GM19397 (cell line): ENCODE measurements around the gene SMPD3.

Source experiments
- ATAC-seq: cut with Tn5 transposase; IDR thresholded peaks from one replicate; pipeline ENCODE4 v1.9.1; 2021; ENCODE audit warnings: mild to moderate bottlenecking, moderate library complexity; ENCODE audit not compliant: unreplicated experiment

SMPD3 gene

DNA sequence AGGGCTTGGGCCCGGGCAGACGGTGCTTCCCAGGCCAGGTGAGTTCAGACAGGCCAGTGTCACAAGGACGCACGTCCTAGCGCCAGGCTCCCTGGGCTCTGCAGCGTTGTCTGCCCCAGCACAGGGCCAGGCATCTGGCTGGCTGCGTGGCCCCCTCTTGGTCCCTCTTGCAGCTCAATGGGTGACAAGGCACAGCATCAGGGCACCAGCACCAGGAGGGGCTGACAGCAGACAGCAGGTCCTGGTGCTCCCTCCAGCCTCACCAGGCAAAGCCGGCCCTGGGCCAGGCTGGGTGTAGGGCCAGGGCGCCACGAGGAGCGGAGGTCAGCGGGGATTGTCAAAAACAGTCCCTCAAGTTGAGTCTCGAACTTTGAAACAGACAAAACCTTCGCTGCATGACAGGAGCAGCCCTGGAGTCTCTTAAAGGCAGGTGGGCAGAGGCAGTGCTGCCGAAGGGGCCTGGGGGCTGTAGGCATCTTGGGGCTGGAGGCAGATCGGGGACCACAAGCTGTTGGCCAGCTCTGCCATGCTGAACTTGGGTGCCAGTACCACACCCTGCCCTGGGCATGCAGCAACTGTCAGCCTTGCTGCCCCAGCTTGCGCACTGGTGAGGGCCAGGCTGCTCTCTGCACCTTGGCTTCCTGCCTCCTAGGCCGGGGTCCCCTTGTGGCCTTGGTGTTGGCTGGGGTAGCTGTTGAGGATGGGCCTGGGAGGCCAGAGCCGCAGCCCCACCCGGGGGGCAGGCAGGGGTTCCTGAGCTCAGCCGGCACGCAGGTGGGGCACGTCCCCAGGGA is 88.7 kb downstream of the SMPD3 start:
- no peak for ATAC-seq

DNA sequence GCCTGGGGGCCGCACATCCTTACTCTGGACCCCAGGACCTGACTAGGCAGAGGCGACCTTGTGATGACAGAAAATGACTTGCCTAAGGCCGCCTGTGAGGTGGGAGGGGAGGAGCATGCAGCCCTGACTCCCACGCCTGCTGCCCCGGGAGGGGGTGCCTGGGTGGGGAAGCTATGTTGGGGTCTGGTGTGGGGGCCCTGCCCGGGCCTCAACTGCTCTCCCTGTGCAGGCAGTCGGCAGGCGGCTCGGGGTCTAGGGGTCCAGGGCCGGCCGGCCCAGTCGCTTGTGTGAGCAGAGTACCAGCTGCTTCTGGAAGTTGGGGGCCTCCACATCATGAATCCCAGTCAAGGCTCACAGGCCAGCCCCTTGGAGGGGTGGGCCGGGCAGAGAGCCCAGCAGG is 89.4 kb downstream of the SMPD3 start:
- no peak for ATAC-seq

DNA sequence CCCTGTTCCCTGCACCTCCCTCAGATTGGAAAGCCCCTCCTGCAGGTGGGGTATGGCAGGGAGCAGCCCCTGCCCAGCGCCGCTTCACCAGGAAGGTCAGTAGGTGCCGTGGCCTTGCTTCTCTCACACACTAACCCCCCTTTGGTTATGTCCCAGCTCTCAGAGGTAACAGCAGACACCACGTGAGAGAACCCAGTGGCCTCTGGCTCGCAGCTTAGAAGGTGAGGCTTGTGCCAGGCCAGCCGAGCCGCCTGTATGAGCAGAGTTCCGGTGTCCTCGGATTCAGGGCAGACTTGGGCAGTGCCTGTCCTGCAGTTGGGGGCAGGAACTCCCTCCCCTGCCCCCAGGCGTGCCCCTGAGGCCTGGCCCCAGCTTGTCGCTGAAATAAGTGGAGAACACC is 90.4 kb downstream of the SMPD3 start:
- no peak for ATAC-seq

DNA sequence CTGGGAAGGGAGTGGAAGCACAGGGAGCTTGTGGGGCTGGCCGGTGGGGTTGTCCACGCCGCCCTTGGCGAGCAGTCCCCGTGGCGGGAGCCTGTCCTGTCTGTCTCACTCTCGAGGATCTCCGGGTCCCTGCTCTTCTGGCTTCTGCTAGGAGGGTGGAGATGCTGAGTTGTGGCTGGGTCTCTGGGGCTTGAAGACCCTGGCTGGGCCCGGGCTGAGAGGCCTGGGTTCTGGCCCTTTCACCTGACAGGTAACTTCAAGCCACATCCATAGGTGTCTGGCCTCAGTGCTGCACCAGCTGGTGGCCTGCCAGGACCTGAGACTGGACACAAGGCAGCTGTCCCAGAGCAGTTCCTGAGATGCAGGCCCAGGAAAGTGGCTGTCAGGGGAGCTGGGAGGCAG is 90.8 kb downstream of the SMPD3 start:
- ATAC-seq = no peak

DNA sequence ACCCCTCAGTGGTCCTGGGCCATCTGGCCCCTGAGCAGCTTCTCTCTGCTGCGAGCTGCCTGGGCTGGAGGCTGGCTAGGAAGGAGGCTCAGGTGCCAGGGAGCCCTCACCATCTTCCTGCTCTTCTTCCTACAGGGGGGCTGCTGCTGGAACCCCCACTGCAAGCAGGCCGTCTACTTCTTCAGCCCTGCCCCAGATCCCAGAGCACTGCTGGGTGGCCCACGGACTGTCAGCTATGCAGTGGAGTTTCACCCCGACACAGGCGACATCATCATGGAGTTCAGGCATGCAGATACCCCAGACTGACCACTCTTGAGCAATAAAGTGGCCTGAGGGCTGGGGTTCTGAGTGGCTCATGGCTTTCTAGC is 91.4 kb downstream of the SMPD3 start:
- ATAC-seq = no peak

DNA sequence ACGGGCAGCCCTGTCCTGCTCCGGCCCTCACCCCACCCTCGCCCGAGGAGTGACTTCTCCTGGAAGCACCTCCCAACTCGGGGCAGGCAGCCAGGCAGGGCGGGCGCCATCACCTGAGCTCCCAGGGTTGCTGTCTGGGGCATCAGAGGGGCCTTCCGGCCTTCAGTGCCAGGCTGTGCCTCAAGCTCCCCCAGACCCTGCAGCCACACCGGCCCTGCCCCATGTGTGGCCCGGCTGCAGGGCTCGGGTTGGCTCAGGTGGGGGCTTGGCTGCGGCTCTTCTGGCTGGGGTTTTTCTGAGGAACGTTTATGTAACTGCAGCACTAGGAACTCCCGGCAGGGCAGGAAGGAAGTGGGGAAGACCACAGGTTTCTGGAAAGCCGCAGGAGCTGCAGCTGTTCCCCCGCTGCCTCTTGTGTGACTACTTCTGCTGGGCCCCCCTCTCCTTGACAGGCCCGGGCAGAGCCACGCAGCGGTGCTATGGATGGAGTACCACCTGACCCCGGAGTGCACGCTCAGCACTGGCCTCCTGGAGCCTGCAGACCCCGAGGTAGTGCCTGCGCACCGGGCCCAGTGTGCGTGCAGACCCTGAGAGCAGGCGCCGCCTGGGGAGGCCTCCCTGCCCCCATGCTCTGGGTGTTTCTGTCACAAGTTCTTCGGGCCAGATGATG is 91.9 kb downstream of the SMPD3 start:
- ATAC-seq = peak; percentile 71

DNA sequence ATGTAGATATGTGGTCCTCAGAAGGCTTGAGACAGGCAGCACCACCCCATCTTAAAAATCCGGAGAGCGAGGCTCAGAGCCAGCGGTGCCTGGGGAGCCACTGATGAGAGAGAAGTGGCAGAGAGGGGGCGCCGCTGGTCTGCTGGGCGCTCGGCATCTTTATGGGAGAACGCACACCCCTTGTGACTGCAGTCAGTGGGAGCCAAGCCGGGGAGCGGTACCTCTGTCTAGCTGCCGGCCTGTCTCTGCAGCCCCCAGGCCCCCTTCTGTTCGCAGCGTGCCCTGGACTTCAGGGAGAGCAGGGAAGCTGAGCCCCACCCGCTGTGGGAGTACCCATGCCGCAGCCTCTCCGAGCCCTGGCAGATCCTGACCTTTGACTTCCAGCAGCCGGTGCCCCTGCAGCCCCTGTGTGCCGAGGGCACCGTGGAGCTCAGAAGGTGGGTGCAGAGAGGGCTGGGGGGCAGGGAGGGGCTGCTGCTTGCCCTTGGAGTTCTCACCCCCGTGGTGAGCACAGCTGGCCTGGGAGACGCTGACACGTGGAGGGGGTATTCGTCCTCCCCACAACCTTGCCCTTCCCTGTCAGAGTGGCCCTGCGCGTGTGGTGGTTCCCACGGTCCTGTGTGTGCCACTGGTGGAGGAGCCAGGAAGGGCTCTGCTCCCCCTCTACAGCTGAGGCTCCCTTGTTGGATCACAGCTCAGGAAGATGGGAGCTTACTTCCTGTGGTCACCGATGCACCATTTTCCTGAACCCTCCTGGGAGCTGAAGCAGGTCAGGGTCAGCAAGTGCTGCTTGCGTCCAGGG is 92.7 kb downstream of the SMPD3 start:
- ATAC-seq = no peak

DNA sequence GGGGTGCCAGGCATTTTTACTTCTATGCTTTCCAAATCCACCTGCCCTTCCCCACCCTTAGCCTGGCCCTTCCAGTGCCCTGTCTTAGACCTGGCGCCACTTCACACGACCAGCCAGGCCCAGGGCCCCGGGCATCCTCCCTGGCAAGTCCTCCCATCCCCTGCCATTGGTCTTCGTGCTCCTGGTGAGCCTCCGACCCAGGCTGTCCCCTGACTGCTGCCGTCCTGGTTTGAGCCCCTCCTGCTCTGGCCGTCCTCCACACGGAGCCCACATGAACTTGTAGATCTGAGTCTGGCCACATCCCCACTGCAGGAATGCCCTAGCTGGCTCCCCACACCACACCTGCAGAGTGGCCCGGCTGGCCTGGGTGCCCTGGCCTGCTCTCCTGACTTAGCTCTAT is 93.5 kb downstream of the SMPD3 start:
- ATAC-seq = no peak

DNA sequence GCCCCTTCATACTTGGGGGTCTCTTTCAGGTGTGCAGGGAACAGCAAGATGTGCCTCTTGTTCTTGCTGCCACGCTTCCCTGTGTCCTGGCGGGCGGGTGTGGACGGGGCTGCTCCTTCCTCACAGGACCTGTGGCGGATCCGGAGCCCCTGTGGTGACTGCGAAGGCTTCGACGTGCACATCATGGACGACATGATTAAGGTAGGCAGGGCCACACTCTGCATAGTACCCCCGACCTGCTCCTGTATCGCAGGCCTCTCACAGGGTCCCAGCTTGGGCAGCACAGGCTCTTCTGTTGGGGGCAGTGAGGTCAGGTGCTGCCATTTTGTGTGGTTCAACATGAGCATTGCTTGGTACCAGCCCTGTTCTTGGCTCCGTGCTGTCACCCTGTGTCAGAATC is 94.9 kb downstream of the SMPD3 start:
- ATAC-seq = no peak

DNA sequence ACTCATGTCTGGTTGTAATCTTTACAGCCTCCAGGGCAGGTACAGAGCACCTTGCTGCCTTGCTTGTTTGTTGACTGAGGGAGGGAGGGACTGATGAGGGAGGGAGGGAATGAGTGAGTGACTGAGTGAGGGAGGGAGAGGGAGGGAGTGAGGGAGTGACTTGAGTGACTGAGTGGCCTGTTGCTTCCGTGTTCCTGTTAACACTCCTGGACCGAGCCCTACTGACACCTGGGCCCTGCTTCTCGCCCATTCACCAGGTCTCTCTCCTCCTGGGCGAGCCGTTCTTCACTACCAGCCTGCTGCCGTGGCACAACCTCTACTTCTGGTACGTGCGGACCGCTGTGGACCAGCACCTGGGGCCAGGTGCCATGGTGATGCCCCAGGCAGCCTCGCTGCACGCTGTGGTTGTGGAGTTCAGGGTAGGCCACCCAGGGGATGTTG is 96.3 kb downstream of the SMPD3 start:
- no peak for ATAC-seq

DNA sequence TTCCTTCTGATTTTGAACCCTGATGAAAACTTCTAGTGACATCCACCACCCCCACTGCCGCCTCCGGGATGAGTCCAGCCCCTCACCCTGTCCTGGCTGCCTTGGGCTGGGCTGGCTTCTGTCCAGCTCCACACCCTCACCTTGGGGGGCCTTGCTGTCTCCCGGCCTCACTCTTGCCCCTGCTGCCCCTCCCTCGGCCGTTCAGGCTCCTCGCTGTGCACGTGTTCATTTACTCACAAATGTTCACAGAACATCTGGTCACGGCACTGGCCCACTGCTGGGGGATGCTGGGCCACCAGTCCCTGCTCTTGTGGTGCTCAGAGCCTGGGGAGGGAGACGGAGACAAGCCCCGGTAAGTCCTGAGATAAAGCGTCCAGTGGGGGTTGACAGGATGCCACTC is 96.8 kb downstream of the SMPD3 start:
- ATAC-seq = no peak

DNA sequence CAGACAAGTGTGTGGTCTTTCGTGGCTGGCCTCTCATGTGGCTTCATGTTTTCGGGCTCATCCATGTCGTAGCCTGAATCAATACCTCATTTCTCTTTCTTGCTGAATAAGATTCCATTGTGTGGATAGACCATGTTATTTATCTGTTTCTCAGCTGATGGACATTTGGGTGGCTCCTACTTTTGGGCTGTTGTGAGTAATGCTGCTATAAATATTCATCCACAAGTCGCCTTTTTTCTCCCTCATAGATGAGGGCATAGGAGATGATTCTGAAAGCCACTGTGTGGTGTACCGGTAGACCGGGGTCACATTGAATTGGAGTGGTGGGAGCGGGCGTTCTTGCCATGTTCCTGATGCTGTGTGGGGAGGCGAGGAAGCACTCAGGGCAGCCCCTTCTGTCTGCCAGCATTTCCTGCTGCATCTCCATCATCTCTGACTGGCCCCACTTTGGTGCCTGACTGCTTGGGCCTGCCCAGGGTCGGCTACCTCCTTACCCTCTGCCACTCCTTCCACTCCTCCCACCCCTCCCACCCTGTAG is 97.4 kb downstream of the SMPD3 start:
- no peak for ATAC-seq

DNA sequence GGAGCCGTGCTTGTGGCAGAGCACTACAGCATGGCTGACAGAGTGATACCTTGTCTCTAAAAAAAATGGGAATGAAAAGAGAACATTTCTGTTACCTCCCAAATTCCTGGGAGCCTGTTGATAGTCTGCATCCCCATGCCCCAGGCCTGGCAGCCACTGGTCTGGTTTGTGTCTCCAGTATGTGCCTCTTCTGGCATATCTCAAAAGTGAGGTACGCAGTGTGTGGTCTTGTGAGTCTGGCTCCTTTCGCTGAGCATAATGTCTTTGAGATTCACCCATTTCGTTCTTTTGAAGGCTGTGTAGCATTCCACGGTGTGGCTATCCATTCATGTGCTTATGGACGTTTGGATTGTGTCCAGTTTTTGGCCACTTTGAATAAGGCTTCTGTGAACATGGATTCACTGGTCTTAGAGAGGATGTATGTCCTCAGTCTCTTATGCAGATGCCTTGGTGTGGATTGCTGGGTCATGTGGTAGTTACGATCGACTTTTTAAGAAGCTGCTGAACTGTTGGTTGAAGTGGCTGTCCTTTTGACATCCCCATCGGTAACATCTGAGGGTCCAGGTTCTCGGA is 98.4 kb downstream of the SMPD3 start:
- no peak for ATAC-seq

DNA sequence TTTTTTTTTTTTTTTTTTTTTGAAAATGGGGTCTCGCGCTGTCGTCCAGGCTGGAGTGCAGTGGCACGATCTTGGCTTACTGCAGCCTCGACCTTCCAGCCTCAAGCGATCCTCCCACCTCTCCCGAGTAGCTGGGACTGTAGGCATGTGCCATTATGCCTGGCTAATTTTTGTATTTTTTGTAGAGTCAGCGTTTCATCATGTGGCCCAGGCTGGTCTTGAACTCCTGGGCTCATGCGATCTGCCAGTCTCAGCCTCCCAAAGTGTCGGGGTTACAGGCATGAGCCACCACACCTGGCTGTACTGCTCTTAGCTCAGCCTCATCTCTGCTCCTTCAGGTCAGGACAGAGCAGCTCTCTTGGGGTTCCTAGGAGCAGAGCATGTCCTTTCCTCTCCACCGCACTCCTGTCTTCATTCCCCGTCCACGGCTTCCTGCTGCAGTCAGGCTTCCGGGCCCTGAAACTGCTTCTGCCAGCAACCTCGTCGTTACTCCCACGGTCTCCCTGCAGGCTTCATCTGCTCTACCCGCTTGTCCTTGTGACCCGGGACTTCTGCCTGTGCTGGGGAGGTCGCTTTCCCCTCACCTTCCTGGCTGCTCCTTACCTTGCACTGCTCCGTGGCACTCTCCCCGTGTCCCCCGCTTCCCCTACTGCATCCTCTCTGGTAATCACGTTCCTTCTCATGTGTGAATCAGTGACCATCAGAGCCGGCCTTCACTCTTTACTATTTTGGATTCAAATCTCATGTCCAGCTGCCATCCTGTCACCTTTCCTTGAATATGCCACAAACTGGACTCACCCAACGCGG is 99.5 kb downstream of the SMPD3 start:
- ATAC-seq = no peak

DNA sequence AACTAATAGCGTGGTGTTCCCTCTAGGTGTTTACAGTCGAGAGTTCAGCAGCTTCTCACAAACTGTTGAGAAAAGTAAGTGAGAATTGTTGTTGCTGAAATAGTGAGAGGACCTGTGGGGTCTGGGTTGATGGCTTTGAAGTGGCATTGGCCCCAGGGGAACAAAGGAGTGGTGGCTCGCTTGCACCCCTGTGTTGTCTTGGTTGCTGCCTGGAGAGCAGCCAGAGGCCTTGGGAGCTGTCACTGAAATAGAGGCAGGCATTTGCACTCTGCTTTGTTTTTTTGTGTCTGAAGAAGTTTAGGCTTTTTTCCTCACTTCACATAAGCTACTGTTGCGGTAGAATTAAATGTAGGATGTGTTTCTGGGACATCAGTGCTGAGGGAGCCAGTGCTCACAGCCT is 100.7 kb downstream of the SMPD3 start:
- no peak for ATAC-seq

DNA sequence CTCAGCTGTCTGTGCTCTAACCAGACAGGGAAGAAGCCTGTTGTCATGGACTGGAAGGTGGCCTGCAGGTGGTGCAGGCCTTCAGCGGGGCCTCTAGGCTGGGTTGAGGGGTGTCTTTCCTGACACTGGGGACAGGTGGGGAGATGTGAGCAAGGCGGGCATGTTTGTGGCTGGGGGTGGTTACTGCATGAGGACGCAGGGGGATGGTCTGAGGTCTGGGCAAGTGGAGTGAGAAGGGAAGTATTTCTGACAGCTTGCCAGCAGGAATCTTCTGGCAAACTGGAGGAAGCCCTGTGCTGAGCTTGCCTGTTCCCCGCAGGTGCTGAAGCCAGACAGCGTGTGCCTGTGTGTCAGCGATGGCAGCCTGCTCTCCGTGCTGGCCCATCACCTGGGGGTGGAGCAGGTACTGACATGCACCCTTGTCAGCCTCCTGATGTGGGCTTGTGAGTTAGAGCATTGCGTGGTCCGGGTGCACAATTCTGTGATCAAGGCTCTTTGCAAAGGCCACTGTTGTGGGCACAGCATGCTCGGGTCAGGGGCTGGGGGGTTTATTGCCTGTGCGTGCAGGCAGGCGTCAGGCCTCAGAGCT is 101.3 kb downstream of the SMPD3 start:
- no peak for ATAC-seq

DNA sequence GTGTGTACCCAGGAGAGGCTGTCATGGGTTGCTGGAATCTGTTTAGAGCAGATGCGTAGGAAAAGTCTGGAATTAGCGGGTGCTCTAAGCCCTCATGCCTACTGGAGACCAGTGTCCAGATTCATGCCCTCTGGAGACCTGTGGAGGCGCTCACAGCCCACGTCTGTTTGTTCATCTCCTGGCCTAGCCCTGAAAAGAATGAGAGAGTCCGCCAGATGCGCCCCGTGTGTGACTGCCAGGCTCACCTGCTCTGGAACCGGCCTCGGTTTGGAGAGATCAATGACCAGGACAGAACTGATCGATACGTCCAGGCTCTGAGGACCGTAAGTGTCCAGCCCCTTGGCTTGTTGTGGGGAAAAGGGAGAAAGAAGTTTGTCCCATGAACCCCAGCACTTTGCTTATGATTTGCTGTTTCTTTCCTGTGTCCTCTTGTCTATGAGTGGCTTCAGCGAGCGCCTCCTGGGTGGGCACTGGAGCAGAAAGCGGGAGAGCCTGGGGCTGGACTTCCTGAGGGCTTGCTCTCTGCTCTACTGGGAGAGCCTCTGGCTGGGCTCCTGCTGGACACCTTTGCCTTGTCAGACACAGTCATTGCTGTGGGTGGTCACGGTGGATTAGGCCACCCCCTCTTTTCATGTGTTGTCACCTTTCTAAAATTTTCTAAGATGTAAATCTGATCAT is 102.2 kb downstream of the SMPD3 start:
- ATAC-seq = no peak

DNA sequence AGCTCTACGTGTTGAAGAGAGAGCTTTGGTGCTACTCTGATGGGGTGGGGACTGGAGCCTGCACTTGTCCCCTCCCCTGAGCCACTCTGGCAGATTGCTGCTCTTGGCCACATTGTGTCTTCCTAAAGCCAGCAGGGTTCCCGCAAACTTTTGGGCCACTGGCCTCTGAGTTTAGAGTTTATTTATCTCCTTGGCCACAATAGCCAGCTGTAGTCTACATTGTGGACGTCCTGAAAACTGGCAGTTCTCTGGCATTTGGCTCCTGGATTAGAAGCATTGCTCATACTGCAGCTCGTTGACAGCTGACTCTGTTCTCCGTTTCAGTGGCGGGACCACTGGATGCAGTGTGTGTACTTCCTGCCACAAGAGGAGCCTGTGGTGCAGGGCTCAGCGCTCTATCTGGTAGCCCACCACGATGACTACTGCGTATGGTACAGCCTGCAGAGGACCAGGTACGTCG is 102.9 kb downstream of the SMPD3 start:
- ATAC-seq = no peak

DNA sequence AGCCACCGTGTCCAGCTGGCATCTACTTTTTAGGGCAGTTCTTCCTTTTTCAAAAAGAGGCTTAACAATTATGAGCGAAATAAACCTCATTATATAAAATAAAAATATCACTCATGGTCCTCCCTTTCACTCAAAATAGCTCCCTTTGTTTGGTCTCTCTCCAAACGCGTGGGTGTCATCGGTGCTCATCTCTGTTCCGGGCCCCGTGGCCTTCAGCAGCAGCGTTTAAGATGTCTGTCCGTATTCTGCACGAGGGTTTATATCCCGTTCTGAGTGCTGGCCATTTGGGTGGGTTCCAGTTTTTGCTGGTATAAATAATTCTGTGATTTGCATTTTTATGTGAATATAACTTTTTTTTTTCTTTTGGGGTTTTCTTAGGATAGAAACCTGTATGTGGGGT is 104.1 kb downstream of the SMPD3 start:
- ATAC-seq = no peak
